ENCODE measurements around the gene TSGA10IP.

TSGA10IP gene

DNA sequence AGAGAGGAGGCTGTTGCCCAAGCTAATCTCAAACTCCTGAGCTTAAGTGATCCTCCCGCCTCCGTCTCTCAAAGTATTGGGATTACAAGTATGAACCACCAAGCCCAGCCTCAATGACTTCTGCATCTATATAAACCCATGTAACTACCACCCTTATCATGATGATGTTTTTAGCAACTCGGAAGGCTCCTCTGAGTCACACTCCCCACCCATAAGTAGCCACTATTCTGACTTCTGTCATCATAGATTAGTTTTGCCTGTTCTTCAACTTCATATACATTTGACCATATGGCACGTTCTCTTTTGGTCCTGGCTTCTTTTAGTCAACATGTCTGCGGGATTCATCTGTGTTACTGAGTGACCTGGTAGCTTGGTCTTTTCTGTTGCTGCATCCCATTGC is 38.7 kb upstream of the TSGA10IP start:
- Mint-ChIP-seq H3K27ac (no peak overlapping the region), H3K9me3 (no peaks in the 10 kb centered on the region), H3K36me3 (ENCODE audit: low read depth) (no peaks in the 10 kb centered on the region), H3K4me1 (peaks cover 29% of the 10 kb centered on the region), H3K27me3 (ENCODE audit: low read depth, poor library complexity) (peaks cover 83% of the 10 kb centered on the region), H3K4me3 (no peak overlapping the region)
- DNase-seq = no peak
- TF ChIP-seq, protein P1, sequence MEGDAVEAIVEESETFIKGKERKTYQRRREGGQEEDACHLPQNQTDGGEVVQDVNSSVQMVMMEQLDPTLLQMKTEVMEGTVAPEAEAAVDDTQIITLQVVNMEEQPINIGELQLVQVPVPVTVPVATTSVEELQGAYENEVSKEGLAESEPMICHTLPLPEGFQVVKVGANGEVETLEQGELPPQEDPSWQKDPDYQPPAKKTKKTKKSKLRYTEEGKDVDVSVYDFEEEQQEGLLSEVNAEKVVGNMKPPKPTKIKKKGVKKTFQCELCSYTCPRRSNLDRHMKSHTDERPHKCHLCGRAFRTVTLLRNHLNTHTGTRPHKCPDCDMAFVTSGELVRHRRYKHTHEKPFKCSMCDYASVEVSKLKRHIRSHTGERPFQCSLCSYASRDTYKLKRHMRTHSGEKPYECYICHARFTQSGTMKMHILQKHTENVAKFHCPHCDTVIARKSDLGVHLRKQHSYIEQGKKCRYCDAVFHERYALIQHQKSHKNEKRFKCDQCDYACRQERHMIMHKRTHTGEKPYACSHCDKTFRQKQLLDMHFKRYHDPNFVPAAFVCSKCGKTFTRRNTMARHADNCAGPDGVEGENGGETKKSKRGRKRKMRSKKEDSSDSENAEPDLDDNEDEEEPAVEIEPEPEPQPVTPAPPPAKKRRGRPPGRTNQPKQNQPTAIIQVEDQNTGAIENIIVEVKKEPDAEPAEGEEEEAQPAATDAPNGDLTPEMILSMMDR (IDR thresholded peaks at IDR 0.05) = no peak

DNA sequence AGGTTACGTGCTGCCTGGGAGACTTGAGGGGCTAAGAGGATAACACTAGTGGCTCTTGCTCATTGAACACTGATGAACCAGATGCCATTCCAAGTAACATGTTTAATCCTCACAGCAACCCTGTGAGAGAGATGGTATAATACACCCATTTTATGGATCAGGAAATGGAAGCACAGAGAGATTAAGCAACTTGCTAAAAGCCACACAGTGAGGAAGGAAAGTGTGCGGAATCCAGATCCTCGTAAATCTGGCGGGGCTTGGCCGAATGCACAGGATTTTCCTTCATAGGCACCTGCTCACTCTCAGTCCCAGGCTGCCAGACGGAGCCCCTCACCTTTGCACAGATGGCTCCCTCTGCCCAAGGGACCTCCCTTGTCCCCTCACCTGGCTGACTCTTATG is 37.4 kb upstream of the TSGA10IP start:
- Mint-ChIP-seq H3K4me3 (no peak overlapping the region), H3K27me3 (ENCODE audit: low read depth, poor library complexity) (peaks cover 73% of the 10 kb centered on the region), H3K4me1 (peaks cover 25% of the 10 kb centered on the region), H3K36me3 (ENCODE audit: low read depth) (no peaks in the 10 kb centered on the region), H3K27ac (no peak overlapping the region), H3K9me3 (no peaks in the 10 kb centered on the region)
- no peak for DNase-seq
- TF ChIP-seq, protein P1 (IDR thresholded peaks at IDR 0.05) = no peak

DNA sequence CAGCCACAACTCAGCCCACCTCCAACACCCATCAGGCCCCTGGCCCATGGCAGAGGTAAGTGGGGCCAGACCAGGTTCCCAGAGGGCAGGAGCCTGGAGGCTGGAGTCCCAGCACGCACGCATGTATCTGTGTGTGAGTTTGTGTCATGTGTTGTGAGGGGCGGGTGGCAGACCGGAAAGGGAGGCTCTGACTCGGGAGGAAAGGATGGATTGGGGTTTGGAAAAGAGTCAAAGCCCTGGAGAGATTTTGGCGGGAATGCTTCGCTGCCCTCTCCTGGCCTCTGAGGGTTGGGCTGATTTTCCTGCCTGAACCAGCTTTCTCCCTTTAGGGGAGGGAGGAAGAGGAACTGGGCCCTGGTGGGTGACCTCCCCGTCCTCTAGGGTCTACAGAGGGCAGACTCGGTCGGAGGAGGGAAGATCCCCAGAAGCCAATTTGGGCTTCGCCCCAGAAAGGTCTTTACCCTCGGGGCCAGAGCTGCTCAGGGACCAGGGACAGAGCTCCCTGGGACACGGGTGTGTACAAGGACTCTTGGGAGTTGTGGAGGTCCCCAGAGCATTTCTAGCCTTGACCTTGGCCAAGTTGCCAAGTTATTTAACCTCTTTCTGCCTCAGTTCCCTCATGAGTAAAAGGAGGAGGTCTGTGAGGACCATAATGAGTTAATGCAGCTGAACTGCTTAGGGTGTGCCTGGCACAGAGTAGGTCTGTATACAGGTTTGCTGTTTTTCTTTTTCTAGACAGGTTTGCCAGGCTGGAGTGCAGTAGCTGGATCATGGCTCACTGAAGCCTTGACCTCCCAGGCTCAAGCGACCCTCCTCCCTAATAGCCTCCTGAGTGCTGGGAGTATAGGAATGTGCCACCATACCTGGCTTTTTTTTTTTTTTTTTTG is 33.4 kb upstream of the TSGA10IP start:
- Mint-ChIP-seq H3K4me3 (no peak overlapping the region), H3K36me3 (ENCODE audit: low read depth) (peaks cover 3% of the 10 kb centered on the region), H3K4me1 (peaks cover 30% of the 10 kb centered on the region), H3K9me3 (no peaks in the 10 kb centered on the region), H3K27ac (no peak overlapping the region), H3K27me3 (ENCODE audit: low read depth, poor library complexity) (peaks cover 37% of the 10 kb centered on the region)
- DNase-seq = peak; percentile 31
- TF ChIP-seq, protein P1 (IDR thresholded peaks at IDR 0.05) = no peak

DNA sequence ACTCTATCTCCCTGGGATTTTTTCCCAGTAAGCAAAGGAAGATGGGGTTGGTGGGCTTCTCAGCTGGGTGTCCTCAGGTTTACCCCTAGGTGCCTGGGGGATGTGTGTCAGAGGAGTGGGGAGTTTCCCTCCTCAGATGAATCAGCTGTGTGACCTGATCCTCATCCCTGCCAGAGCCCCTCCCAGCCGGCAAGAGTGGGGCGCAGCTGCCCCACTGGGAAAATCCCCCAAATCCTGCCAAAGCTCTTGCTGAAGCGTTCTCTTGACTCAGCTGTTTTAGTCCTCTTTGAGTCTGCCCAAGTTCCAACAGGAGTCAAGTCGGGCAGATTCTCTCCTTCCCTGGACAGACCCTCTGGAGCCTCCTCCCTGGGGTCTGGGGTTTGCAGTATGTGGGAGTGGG is 32.4 kb upstream of the TSGA10IP start:
- H3K27ac Mint-ChIP-seq = no peak overlapping the region
- no peaks in the 10 kb centered on the region for H3K9me3 Mint-ChIP-seq
- no peak for DNase-seq
- H3K27me3 Mint-ChIP-seq (ENCODE audit: low read depth, poor library complexity) = peaks cover 28% of the 10 kb centered on the region
- H3K4me3 Mint-ChIP-seq = no peak overlapping the region
- H3K36me3 Mint-ChIP-seq (ENCODE audit: low read depth) = peaks cover 7% of the 10 kb centered on the region
- H3K4me1 Mint-ChIP-seq = peaks cover 35% of the 10 kb centered on the region
- TF ChIP-seq, protein P1 (IDR thresholded peaks at IDR 0.05) = no peak

DNA sequence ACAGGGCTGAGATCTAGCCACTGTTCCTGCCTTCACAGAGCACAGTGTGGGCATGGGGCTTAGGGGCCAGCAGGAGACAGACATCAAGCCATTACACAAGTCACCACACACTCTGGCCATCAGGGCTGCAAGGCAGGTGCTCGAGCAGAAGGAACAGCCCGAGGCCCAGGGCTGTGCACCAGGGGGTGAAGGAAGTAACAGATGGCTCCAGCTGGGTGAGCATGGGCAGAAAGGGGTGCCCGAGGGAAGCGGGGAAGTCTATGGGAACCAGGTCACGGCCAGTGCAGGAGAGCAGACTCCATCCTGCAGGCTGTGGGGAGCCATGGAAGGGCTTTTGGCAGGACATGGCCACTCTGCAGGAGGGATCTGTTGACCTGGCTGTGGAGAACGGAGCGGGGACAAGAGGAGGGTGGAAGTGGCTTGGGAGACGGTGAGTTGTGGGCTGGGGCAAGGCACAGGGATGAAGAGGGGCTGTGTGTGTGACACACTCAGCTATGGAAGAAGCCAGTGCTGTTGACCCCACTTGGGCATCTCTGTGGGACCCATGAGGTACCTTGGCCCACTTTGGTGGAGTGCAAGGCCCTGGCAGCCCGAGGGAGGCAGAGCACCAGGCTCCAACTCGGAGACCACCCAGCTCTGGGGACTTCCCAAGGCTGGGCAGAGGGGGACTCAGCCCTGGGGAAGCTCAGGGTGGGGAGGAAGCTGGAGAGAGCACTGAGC is 30.0 kb upstream of the TSGA10IP start:
- H3K4me3 Mint-ChIP-seq = no peak overlapping the region
- peak overlapping the region; percentile 79 for H3K27ac Mint-ChIP-seq

More for the DNA sequence above, 30.0 kb upstream of the TSGA10IP start:
- no peaks in the 10 kb centered on the region for H3K9me3 Mint-ChIP-seq
- TF ChIP-seq, protein P1 (IDR thresholded peaks at IDR 0.05) = no peak
- H3K27me3 Mint-ChIP-seq (ENCODE audit: low read depth, poor library complexity) = peaks cover 4% of the 10 kb centered on the region
- H3K36me3 Mint-ChIP-seq (ENCODE audit: low read depth) = peaks cover 7% of the 10 kb centered on the region
- peaks cover 41% of the 10 kb centered on the region for H3K4me1 Mint-ChIP-seq
- no peak for DNase-seq

All from nephron progenitor cell (in vitro differentiated cells).